Activated CD4-positive, alpha-beta T cell treated with anti-CD3 and anti-CD28 coated beads, Interleukin-10, Interleukin-2, amounts not matched to agents 100 ng/mL and 50 ng/mL, durations not matched to agents 16 hours and 8 hours (primary cell): Measurements from ENCODE around the gene INSYN2B.

Experiments used
- DNase-seq: peaks from one replicate; pipeline ENCODE4 v3.0.0-alpha.2; 2020

INSYN2B gene

DNA sequence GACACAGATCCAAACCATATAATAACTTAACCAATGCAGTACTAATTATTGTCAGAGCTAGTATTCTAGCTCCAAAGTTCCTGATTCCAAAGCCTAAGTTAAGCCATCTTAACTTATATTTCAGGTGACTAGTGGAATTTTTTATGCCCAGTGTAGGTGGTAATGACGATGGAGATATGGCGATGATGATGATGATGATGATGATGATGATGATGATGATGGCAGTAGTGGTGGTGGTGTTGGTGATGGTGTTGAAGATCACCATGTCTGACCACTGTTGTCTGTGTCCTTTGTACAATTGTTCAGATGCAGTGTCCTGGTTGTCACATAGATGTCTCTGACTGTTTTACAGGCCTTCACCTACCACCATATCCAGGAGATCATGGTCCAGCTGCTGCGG, 139.9 kb downstream of the INSYN2B start:
- no peak for DNase-seq

DNA sequence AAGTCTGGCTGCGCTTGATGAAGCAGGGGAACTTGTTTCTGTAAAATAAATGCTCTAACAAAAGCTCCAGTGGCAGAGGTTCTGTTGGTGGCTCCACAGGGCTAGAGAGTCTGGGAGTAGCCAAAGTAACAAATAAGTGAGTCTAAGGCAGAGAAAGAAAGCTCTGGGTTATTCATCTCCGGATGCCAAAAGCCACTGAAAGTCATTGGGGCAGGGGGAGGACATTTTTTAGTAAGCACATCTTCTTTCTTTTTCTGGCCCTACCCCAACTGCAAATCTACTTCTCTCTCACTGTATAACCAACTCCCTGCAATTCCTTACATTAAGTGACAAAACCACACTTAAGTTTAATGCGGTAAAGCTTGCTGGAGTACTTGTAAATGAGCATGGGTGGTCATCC, 141.6 kb downstream of the INSYN2B start:
- peak; percentile 65 for DNase-seq

DNA sequence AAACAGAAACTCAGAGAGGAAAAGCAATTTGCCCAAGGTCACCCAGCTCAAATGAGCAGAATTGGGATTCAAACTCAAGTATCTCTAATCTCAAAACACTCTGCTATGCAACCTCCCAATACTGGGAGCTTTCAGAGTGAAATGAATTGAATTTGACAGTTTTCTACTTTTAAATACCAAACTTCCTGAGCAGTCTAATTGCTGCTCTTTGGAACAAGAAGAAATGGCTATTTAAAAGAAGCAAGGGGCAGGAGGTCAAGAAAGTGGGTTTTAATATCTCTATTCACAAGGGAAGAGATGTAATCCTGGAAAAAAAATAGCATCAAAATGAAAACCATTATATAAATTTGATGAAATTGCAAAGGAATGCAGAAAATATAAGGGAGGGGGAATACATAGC, 142.6 kb downstream of the INSYN2B start:
- DNase-seq, result no peak

DNA sequence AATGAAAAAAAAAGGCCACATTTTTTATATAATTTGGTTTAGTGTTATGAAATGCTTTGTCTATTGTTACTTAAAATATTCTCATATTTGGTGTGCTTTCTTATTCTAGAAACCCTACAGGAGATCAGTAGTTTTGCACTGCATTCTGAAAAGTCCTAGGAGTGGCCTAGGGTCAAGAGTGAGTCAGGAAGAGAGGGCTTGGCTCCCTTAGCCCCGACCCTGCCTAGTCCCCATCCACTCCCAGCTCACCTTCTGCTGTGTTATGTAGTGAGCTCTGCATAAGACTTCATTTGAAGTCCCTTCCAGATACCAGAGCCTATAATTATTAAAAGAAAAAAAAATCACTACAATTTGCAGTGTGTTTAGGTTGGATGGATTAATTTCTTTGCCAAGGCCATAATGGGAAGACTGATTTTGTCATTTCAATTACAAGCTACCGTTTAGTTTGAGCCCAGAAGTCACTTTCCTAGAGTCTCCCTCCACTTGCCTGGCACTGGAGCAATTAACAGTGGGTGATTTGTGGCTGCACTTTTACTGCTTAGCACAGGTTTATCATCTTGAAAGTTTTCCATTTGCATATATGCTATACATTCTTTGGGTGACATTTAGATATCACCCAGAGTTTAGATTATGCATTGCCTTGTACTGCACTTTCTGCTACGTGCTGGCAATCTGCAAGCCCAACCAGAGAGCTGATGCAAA, 143.3 kb downstream of the INSYN2B start:
- no peak for DNase-seq

DNA sequence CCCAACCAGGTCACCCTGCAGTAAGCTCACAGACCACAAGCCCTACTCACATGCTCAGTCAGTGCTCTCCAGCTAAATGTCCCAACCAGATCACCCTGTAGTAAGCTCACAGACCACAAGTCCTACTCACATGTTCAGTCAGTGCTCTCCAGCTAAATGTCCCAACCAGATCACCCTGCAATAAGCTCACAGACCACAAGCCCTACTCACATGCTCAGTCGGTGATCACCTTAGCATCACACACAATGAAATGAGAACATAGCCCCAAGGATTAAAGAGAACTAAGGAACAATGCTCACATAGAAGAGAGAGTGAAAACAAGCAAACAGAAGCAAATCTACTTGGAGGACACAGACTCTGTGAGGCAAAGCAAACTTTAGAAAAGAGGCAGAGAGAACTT, 145.8 kb downstream of the INSYN2B start:
- DNase-seq, result peak; percentile 44

DNA sequence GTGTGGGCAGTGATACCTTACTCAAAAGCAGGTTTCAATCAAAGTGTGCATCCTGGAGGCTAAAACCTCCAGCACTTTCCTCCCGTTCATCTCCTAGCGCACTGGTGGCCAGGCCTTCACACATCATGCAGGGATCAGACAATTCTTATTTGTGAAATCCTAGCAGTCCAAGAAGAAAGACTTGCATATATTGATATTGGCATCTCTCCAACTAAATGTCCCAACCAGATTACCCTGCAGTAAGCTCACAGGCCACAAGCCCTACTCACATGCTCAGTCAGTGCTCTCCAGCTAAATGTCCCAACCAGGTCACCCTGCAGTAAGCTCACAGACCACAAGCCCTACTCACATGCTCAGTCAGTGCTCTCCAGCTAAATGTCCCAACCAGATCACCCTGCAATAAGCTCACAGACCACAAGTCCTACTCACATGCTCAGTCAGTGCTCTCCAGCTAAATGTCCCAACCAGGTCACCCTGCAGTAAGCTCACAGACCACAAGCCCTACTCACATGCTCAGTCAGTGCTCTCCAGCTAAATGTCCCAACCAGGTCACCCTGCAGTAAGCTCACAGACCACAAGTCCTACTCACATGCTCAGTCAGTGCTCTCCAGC, 146.5 kb downstream of the INSYN2B start:
- DNase-seq, result peak; percentile 39

DNA sequence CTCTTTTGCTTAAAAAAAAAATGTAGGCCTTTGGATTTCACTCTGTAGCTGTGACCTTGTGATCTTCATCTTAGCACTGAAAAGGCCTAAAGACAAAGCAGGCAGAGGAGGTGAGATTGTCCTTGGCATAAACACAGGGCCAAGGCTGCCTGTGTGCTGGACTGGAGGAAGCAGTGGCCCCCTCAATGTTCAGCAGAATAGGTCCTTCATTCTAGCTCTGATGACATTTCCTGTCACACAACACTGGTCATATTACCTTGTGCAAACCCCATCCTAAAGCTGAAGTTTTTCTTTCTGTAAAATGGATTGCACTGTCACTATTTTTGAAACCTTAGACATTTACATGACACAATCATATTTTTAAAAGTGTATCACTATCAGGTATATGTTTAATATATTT, 147.4 kb downstream of the INSYN2B start:
- no peak for DNase-seq

DNA sequence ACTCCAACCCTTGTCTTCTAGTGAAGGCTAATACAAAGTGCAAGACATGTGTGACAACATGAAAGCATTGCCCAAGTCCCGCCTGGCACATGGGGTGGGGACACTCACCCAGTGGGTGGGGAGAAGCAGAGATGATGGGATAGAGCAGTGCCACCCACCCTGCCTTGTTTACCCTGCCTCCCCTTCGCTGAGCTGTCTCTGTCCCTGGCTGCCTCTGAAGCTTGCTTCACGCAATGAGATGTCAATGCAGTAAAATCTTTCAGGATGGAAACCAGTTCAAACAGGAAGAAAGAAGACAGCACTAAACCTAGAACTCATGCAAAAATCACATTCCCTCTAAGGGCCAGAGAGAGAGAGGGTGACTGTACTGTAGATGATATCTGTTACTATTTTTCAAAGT, 148.0 kb downstream of the INSYN2B start:
- no peak for DNase-seq

DNA sequence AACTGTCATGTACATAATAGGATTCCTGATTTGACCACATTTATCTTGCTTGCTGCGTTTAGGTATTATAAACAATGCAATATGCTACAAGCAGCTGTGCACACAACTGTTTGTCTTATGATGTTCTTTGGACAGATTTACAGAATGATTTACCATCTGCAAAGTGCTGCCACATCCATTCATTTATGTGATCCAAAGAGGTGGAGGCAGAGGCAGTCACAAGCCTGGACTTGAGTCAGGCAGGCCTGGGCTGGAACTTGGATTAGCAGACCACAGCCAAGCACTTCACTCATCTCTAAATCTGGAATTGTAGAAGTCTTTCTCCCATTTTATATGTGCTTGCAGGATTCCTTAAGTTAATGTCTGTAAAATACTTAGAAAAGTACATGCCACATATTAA, 149.0 kb downstream of the INSYN2B start:
- no peak for DNase-seq

DNA sequence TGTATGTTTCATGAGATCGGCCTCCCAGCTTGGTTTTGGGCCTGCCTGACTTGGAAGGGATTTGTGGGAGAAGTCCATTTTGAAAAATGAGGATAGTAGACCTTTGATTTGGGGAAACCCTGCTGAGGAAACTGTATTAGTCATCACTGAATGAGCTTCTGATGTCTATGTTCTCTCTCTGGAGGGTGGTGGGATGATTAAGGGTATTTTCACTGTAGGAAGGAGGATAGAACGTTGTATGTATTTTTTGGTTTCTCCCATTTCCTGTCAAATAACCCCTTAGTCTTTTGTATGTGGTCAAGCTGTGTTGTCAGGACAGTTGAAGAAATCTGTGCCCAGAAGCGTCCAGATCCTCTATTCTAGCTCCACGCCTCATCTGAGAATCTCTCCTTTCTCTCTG, 151.9 kb downstream of the INSYN2B start:
- DNase-seq, result no peak

DNA sequence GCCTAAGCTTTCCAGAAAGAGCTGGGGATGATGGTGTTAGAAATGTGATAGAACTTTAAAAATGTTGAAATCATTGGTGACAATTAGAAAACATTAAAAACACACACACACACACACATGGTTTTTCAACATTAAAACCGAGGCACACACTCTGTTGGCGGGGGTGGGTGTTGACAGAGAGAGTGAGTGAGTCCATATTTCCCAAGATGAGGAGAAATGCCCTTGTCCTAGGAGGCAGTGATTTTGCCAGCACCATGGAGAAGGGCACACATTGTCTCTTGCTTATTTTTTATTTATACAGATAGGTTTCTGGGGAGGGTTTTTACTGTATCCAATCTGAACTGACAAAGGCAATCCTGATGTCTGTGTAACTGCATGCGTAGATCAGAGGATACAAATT, 152.5 kb downstream of the INSYN2B start:
- no peak for DNase-seq

DNA sequence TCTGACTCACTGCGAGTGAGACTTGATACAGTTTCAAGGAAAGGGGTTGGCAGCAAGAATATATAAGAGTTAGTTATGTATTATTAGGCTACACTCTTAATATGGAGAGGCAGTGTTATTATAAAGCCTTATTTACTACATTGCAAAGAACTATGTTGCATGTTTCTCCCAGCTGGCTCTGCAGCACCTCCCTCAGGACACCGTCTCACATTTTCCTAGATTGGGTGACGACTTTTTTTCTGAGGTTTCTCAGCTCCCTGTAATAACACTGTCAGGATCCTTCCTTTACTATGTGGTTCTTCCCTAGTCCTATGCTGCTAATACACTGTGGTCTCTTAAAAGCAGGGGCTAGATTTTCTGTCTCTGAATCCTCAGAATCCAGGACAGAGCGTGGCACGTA, 153.7 kb downstream of the INSYN2B start:
- DNase-seq, result no peak

DNA sequence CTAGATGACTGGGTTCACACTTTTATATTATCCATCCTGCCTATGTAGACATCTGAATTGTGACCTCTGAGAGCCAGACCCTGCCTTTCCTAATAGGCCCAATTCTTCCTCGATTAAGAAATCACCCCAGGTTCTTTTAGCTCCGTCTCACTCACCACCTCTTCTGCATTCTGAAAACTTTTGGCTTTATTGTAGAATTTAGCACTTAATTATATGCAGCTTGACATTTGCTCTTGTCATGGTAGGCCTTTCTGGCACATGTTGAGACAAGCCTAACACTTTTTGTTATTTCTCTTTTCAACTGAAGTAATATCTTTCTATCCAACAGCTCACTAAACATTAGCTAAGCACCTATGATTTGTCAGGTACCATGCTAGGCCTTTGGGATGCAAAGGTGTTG, 163.3 kb downstream of the INSYN2B start:
- no peak for DNase-seq

DNA sequence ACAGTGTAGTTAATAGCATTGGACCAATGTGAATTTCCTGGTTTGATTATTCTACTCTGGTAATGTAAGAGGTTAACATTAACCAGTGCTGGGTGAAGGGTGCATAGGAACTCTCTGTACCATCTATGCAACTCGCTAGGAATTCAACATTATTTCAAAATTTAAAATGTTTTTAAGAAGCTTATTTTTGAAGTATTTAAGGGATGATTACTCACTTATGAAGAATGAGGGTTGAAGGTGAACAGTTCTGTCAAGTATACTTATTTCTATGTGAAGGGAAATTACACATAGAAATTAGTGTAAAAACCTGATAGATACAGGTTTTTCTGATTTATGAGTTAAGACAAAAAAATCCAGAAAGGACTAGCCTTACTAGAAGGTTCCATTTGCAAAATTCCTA, 165.8 kb downstream of the INSYN2B start:
- DNase-seq, result no peak
